CD4-positive, CD25-positive, alpha-beta regulatory T cell (primary cell): Measurements from ENCODE around the gene CTTNBP2NL. TPM values are rescaled to one million over a fixed set of nuclear protein-coding genes. Genes with fewer than 3 reads are reported as not detected.

Source experiments
- ATAC-seq, 2 donors: fragments of 150-1000 bp; cut with Tn5 transposase; one replicate each; pipeline ENCODE4 v1.10.0; 2021; ENCODE audit warnings: low read depth in 2 of 2, moderate number of reproducible peaks in 2 of 2, moderate library complexity in 1 of 2
- DNase-seq, 3 donors: peaks; one replicate each; pipeline versions ENCODE4 v3.0.0 to v3.0.0-alpha.2; 2012 to 2022; ENCODE audit warnings: mixed read lengths in 1 of 3
- H3K27ac ChIP-seq: one replicate; pipeline ENCODE4 v1.7.0; 2013; ENCODE audit warnings: mild to moderate bottlenecking, low read length; ENCODE audit not compliant: insufficient read depth, poor library complexity, severe bottlenecking
- H3K27me3 ChIP-seq: one replicate; pipeline ENCODE4 v1.7.0; 2013; ENCODE audit warnings: low read length; ENCODE audit not compliant: control insufficient read depth, insufficient read depth
- H3K36me3 ChIP-seq: one replicate; pipeline ENCODE4 v1.7.0; 2013; ENCODE audit warnings: mild to moderate bottlenecking, low read length, moderate library complexity; ENCODE audit not compliant: control insufficient read depth, insufficient read depth
- H3K4me1 ChIP-seq: 2 replicates; pipeline ENCODE4 v1.7.0; 2013; ENCODE audit warnings: mild to moderate bottlenecking, low read length; ENCODE audit not compliant: insufficient read depth, control insufficient read depth, poor library complexity, severe bottlenecking
- H3K4me3 ChIP-seq: one replicate; pipeline ENCODE4 v1.7.0; 2013; ENCODE audit warnings: low read depth, mild to moderate bottlenecking, low read length, moderate library complexity
- H3K9me3 ChIP-seq, 2 experiments: 1 replicate in 1 of 2; 2 replicates in 1 of 2; pipeline ENCODE4 v1.7.0; 2013; ENCODE audit warnings: low read length in 2 of 2, mild to moderate bottlenecking in 1 of 2, moderate library complexity in 1 of 2; ENCODE audit not compliant: control insufficient read depth in 2 of 2
- H3K27ac Mint-ChIP-seq, 3 donors: one replicate each; pipeline ENCODE4 v1.8.0; 2020 to 2022; ENCODE audit warnings: mild to moderate bottlenecking in 3 of 3, mixed read lengths in 3 of 3, moderate library complexity in 2 of 3
- H3K27me3 Mint-ChIP-seq: one replicate; pipeline ENCODE4 v1.8.0; 2022; ENCODE audit warnings: mild to moderate bottlenecking, mixed read lengths
- H3K36me3 Mint-ChIP-seq: one replicate; pipeline ENCODE4 v1.8.0; 2020; ENCODE audit warnings: mixed read lengths
- H3K4me1 Mint-ChIP-seq, 4 donors: one replicate each; pipeline ENCODE4 v1.8.0; 2020 to 2022; ENCODE audit warnings: mixed read lengths in 4 of 4, mild to moderate bottlenecking in 1 of 4
- H3K4me3 Mint-ChIP-seq, 4 donors: one replicate each; pipeline ENCODE4 v1.8.0; 2020 to 2022; ENCODE audit warnings: mild to moderate bottlenecking in 4 of 4, mixed read lengths in 4 of 4, moderate library complexity in 3 of 4
- H3K9me3 Mint-ChIP-seq, 7 donors: one replicate each; pipeline ENCODE4 v1.8.0; 2020 to 2022; ENCODE audit warnings: mixed read lengths in 7 of 7, mild to moderate bottlenecking in 3 of 7, moderate library complexity in 2 of 7
- polyA plus RNA-seq, 4 donors: library from polyadenylated mRNA; unstranded; fragments of 300-500 nt; fragmentation: Illumina TruSeq; gene quantifications; one replicate each; pipeline ENCODE4 v1.2.3, GENCODE V29; 2021
- total RNA-seq: library from RNA; stranded (reverse); gene quantifications from one replicate; pipeline ENCODE4 v1.2.3, GENCODE V29; 2022

CTTNBP2NL gene
- total and polyA plus RNA-seq, 5 donors from 2014 or later = 0.72 to 7.4 (median 1.1) TPM

DNA sequence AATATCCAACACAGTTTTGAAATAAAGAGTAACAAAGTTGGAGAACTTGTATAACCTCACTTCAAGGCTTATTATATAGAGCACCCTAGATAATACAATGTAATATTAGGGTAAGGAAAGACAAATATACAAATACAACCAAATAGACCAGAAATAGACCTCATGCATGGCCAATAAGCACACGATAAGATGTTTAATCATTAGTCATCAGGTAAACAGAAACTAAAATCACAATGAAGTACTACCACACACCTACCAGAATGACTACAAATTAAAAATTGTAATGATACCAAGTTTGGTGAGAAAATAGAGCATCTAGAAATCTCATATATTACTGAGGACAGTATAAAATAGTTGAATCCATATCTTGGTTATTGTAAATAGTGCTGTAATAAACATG lies 20.3 kb upstream of the CTTNBP2NL start:
- H3K4me3 ChIP-seq = no peak overlapping the region
- Mint-ChIP-seq H3K4me3 (no peak overlapping the region), H3K27ac (no peak overlapping the region), H3K36me3 (no peaks in the 10 kb centered on the region), H3K4me1 (no peaks in the 10 kb centered on the region), H3K27me3 (peaks cover 65% of the 10 kb centered on the region), H3K9me3 (peaks cover 0 to 1% (median 0%) of the 10 kb centered on the region in 7 donors)
- no peaks in the 10 kb centered on the region for H3K4me1 ChIP-seq
- no peaks in the 10 kb centered on the region for H3K9me3 ChIP-seq
- no peaks in the 10 kb centered on the region for H3K36me3 ChIP-seq
- no peak for DNase-seq
- H3K27me3 ChIP-seq = peaks cover 18% of the 10 kb centered on the region
- ATAC-seq = no peak
- H3K27ac ChIP-seq = no peak overlapping the region

DNA sequence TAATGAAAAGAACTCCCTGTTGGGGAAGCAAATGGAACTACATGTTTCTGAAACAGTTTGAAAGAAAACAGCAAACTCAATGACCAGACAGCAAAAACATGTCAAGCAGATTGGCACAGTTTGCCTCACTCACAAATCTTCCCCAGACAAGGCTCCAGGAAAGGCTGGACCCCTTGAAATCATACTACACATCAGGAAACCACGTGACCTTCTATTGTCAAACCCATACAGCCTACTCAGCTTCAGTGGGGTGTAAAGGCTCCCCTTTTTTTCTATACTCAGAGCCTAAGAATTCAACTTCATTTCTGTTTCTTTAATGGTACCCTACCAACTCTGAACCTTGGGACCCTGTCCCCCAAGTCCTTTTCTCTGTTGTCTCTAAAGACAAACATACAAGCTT lies 15.7 kb upstream of the CTTNBP2NL start:
- no peaks in the 10 kb centered on the region for H3K9me3 ChIP-seq
- Mint-ChIP-seq H3K4me3 (no peak overlapping the region), H3K36me3 (no peaks in the 10 kb centered on the region), H3K4me1 (peaks cover 0 to 4% (median 0%) of the 10 kb centered on the region in 4 donors), H3K9me3 (peaks cover 0 to 3% (median 0%) of the 10 kb centered on the region in 7 donors), H3K27ac (no peak overlapping the region), H3K27me3 (peaks cover 62% of the 10 kb centered on the region)
- H3K27ac ChIP-seq = no peak overlapping the region
- no peaks in the 10 kb centered on the region for H3K36me3 ChIP-seq
- H3K4me3 ChIP-seq = no peak overlapping the region
- ATAC-seq (no peak), DNase-seq (no peak)
- no peaks in the 10 kb centered on the region for H3K4me1 ChIP-seq
- H3K27me3 ChIP-seq = peaks cover 22% of the 10 kb centered on the region

DNA sequence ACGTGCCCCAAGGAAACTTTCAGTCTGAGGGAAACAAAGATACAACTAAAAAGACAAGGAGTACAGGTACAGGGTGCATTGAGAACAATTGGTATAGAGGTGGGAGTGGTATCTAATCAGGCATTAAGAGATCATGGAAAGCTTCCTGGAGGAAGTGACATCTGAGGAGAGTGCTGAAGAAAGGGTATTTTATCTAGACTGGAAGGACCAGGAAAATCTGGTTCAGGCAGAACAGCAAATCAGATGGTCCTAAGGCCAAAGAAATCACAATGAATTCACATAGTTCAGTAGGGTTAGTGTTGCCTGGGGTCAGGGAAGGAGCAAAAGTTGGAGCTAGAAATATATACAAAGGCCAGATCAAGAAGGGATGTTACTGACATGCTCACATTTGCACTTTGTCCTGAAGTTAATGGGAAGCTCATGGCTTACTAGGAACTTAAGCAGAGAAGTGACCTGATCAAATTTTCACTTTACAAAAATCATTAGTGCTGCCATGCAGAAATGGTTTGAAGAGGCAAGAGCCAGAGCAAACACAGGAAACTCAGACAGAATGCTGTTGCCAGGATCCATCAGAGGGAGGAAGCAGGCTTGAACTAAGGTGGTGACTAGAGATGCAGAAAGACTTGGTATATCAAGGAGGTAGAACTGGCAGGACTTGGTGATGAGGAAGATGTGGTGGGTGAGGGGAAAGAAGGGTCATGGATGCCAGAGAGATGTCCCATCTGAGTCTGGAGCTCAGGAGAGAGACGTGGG lies 14.5 kb upstream of the CTTNBP2NL start:
- H3K27me3 Mint-ChIP-seq = peaks cover 59% of the 10 kb centered on the region
- Histone ChIP-seq H3K4me3 (no peak overlapping the region), H3K36me3 (no peaks in the 10 kb centered on the region), H3K4me1 (no peaks in the 10 kb centered on the region), H3K27ac (no peak overlapping the region), H3K27me3 (peaks cover 22% of the 10 kb centered on the region), H3K9me3 (no peaks in the 10 kb centered on the region)
- H3K36me3 Mint-ChIP-seq = no peaks in the 10 kb centered on the region
- H3K4me1 Mint-ChIP-seq = peaks cover 0 to 4% (median 0%) of the 10 kb centered on the region in 4 donors
- H3K4me3 Mint-ChIP-seq = no peak overlapping the region
- peaks cover 0 to 2% (median 0%) of the 10 kb centered on the region in 7 donors for H3K9me3 Mint-ChIP-seq
- DNase-seq (no peak), ATAC-seq (no peak)
- no peak overlapping the region for H3K27ac Mint-ChIP-seq

DNA sequence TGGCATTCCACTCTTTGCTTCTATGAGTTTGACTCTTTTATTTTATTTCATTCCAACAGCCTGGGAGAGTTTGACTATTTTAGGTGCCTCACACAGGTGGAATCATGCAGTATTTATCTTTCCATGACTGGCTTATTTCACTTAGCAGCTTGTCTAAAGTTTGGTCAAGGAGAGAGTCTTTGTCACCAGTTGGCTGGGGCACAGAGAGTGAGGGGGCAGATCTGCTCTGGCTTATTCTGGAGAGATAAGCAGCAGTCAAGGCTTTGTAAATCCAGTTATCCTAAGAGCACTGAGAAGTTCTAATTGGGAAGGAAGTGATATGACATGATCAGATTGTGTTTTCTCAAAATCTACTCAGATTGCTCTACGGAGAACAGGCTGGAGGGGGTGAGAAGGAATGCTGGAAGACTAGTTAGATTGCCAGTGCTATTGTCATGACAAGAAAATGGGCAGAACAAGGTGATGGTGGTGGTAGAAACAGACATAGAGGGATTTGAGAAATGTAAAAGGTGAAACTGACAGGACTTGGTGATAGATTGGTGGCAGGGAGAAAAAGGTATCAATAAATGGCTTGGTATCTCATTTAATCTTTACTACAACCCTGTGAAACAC lies 12.1 kb upstream of the CTTNBP2NL start:
- Histone ChIP-seq H3K4me1 (no peaks in the 10 kb centered on the region), H3K4me3 (no peak overlapping the region), H3K27ac (no peak overlapping the region), H3K9me3 (no peaks in the 10 kb centered on the region), H3K27me3 (peaks cover 21% of the 10 kb centered on the region), H3K36me3 (no peaks in the 10 kb centered on the region)
- ATAC-seq (no peak), DNase-seq (no peak)
- peaks cover 0 to 4% (median 0%) of the 10 kb centered on the region in 4 donors for H3K4me1 Mint-ChIP-seq
- peaks cover 0 to 2% (median 0%) of the 10 kb centered on the region in 7 donors for H3K9me3 Mint-ChIP-seq
- no peak overlapping the region for H3K27ac Mint-ChIP-seq
- H3K36me3 Mint-ChIP-seq = no peaks in the 10 kb centered on the region
- peaks cover 47% of the 10 kb centered on the region for H3K27me3 Mint-ChIP-seq
- no peak overlapping the region for H3K4me3 Mint-ChIP-seq

DNA sequence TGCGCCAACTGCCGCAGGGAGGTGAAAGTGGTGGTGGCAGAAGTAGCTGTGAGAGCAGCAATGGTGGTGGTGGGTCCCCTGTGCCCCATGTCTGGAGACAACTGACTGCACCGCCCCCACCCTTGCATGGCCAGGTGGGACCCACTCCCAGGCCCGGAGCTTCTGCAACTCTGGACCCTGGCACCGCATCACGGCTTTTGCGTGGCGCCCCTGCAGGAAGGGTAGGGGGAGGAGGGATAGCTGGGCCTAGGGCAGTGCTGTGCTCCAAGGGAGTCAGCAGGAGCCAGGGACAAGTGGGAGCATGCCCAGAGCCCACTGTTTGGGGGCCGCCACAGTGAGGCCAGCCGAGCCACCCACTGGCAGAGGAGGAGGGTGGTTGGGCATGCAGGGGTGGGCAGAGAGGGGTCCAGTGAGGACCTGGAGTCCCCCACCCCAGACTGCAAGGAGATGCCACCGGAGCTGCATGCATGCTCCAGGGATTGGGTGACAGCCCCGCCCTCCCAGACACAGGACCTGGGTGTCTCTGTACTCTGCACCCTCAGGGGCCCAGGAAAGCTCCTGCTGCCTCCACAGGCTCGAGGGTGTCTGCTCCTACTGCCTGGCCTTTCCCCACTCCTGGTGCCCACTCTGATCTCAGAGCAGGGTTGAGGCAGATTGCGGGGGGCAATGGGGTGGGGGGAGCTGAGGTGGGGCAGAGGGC lies 9.8 kb upstream of the CTTNBP2NL start:
- ATAC-seq = no peak
- Mint-ChIP-seq H3K27ac (no peak overlapping the region), H3K27me3 (peaks cover 39% of the 10 kb centered on the region), H3K36me3 (no peaks in the 10 kb centered on the region), H3K4me1 (peaks cover 0 to 10% (median 5%) of the 10 kb centered on the region in 4 donors), H3K9me3 (peaks cover 0 to 2% (median 0%) of the 10 kb centered on the region in 7 donors), H3K4me3 (no peak overlapping the region)
- no peak overlapping the region for H3K4me3 ChIP-seq
- H3K4me1 ChIP-seq = peaks cover 6% of the 10 kb centered on the region
- no peak overlapping the region for H3K27ac ChIP-seq
- H3K27me3 ChIP-seq = peaks cover 14% of the 10 kb centered on the region
- no peak for DNase-seq
- H3K9me3 ChIP-seq = no peaks in the 10 kb centered on the region
- no peaks in the 10 kb centered on the region for H3K36me3 ChIP-seq

DNA sequence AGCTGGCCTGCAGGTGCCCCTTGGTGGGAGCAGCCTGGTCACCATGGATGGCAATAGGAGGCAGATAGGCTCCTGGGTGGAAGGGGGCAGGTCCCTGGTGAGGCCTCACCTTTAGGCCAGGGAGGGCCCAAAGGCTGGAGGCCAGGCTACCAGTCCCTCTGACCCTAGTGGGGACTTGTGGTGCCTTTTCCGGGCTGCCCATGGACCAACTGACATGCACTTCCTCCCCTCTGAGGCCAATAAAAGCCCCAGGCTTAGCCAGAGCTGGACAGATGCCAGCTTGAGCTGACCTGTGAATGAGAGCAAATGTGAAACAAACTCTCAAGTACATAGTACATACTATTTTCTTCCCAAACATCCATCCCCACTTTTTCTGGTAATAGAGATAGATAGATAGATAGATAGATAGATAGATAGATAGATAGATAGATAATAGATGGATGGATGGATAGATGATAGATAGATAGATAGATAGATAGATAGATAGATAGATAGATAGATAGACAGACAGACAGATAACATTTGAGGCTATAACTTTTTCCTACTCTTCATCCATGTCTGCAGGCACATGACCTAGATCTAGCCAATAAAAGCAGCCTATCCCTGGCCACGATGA lies 9.2 kb upstream of the CTTNBP2NL start:
- Histone ChIP-seq H3K27ac (no peak overlapping the region), H3K36me3 (no peaks in the 10 kb centered on the region), H3K4me3 (no peak overlapping the region), H3K9me3 (no peaks in the 10 kb centered on the region), H3K27me3 (peaks cover 8% of the 10 kb centered on the region), H3K4me1 (peaks cover 7% of the 10 kb centered on the region)
- no peak overlapping the region for H3K4me3 Mint-ChIP-seq
- peaks cover 0 to 8% (median 5%) of the 10 kb centered on the region in 4 donors for H3K4me1 Mint-ChIP-seq
- DNase-seq (no peak), ATAC-seq (no peak)
- no peaks in the 10 kb centered on the region for H3K36me3 Mint-ChIP-seq
- H3K27ac Mint-ChIP-seq = no peak overlapping the region
- H3K9me3 Mint-ChIP-seq = peaks cover 0 to 2% (median 0%) of the 10 kb centered on the region in 7 donors
- peaks cover 32% of the 10 kb centered on the region for H3K27me3 Mint-ChIP-seq

DNA sequence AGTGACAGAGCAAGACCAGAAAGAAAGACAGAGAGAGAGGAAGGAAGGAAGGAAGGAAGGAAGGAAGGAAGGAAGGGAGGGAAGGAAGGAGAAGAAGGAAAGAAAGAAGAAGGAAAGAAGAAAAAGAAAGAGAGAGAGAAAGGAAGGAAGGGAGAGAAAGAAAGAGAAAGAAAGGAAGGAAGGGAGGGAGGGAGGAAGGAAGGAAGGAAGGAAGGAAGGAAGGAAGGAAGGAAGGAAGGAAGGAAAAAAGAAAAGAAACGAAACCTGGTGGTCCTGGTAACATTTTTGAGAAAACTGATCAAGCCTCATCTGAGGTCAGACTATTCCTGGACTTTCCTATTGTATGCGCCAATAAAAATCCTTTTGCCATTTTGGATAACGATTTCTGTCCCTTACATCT lies 8.2 kb upstream of the CTTNBP2NL start:
- Histone ChIP-seq H3K27me3 (peaks cover 5% of the 10 kb centered on the region), H3K36me3 (no peaks in the 10 kb centered on the region), H3K4me3 (no peak overlapping the region), H3K4me1 (peaks cover 7% of the 10 kb centered on the region), H3K27ac (no peak overlapping the region), H3K9me3 (no peaks in the 10 kb centered on the region)
- ATAC-seq (no peak), DNase-seq (no peak)
- H3K27me3 Mint-ChIP-seq = peaks cover 24% of the 10 kb centered on the region
- no peak overlapping the region for H3K27ac Mint-ChIP-seq
- H3K4me3 Mint-ChIP-seq = no peak overlapping the region
- peaks cover 0 to 2% (median 0%) of the 10 kb centered on the region in 7 donors for H3K9me3 Mint-ChIP-seq
- H3K36me3 Mint-ChIP-seq = no peaks in the 10 kb centered on the region
- peaks cover 0 to 8% (median 5%) of the 10 kb centered on the region in 4 donors for H3K4me1 Mint-ChIP-seq
